Erythroblast (primary cell): ENCODE results near the gene F8.

ENCODE experiments used
- GATA1 ChIP-seq: IDR thresholded peaks from 2 replicates; pipeline ENCODE4 v1.6.1; 2011; ENCODE audit warnings: low read depth, mild to moderate bottlenecking, control low read depth, low read length, moderate library complexity
- POLR2A ChIP-seq: IDR thresholded peaks from 2 replicates; pipeline ENCODE4 v1.6.1; 2011; ENCODE audit warnings: mild to moderate bottlenecking, low read length

DNA sequence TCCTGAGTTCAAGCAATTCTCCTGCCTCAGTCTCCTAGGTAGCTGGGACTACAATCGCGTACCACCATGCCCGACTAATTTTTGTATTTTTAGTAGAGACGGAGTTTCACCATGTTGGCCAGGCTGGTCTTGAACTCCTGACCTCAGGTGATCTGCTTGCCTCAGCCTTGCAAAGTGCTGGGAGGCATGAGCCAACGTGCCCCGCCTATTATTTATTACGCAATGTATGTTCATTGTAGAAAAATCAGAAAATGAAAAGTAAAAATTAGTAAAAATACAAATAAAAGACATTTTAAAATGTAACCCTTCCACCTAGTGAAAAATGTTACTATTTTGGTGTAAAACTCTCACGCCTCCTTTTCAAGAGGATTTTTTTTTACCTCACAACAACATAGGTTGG lies 122.2 kb downstream of the F8 start:
- TF ChIP-seq POLR2A (no peak), GATA1 (no peak)
